RPMI7951 (cell line): ENCODE data around the gene ITGB3BP. TPM values are rescaled to one million over a fixed set of nuclear protein-coding genes. Genes with fewer than 3 reads are reported as not detected.
"Not testable (repeated sequence)": the region's sequence is repeated elsewhere in the genome, so short reads cannot be mapped to it uniquely, and the experiment has no call there.

Source experiments
- DNase-seq: peaks from one replicate; pipeline ENCODE4 v3.0.0-alpha.2; 2012; ENCODE audit warnings: low read depth
- total RNA-seq: library from RNA; depleted of rRNA; stranded (reverse); fragments of >200 nt; shearing (Covaris generic); gene quantifications from 2 replicates; pipeline ENCODE4 v1.2.3, GENCODE V29; 2014; rRNA removed

Gene ITGB3BP, protein sequence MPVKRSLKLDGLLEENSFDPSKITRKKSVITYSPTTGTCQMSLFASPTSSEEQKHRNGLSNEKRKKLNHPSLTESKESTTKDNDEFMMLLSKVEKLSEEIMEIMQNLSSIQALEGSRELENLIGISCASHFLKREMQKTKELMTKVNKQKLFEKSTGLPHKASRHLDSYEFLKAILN
- 70.8 and 101 TPM in 2 replicates for total RNA-seq

GRCh38 chr1:63522891-63523728 lies at the start of gene ITGB3BP, which contains the start of gene EFCAB7:
Gene ITGB3BP, minus strand, starts transcription at chr1:63523225. Its CDS starts 92 bp downstream, at chr1:63523133.
Gene EFCAB7, plus strand, starts transcription at chr1:63523525. Its CDS starts 2,048 bp downstream, at chr1:63525573.
- DNase-seq: peak; percentile 95

DNA sequence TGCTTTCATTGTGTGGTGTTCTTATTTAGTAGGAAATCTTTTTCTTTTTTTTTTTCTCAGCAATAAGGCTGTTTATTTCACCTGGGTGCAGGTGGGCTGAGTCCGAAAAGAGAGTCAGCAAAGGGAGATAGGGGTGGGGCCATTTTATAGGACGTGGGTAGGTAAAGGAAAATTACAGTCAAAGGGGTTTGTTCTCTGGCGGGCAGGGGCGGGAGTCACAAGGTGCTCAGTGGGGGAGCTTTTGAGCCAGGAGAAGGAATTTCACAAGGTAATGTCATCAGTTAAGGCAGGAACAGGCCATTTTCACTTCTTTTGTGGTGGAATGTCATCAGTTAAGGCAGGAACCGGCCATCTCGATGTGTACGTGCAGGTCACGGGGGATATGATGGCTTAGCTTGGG lies 49.7 kb upstream of the ITGB3BP start:
- not testable (repeated sequence) for DNase-seq

GRCh38 chr1:63569640-63570316 lies 46.8 kb upstream of the ITGB3BP start:
- no peak for DNase-seq

GRCh38 chr1:63569068-63569467 lies 46.0 kb upstream of the ITGB3BP start:
- DNase-seq: no peak

- no peak for DNase-seq
Measured at GRCh38 chr1:63563745-63564144, 40.7 kb upstream of the ITGB3BP start.

DNA sequence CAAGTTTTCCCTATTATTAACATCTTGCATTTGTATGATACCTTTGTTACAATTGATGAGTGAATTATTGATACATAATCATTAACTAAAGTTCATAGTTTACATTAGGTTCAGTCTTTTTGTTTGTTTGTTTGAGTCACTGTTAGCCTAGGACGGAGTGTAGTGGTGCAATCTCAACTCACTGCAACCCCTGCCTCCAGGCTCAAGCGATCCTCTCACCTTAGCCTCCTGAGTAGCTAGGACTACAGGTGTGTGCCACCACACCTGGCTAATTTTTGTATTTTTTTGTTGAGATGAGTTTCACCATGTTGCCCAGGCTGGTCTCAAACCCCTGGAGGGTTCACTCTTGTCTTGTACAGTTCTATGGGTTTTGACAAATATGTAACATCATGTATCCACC lies 36.3 kb upstream of the ITGB3BP start:
- no peak for DNase-seq

DNA sequence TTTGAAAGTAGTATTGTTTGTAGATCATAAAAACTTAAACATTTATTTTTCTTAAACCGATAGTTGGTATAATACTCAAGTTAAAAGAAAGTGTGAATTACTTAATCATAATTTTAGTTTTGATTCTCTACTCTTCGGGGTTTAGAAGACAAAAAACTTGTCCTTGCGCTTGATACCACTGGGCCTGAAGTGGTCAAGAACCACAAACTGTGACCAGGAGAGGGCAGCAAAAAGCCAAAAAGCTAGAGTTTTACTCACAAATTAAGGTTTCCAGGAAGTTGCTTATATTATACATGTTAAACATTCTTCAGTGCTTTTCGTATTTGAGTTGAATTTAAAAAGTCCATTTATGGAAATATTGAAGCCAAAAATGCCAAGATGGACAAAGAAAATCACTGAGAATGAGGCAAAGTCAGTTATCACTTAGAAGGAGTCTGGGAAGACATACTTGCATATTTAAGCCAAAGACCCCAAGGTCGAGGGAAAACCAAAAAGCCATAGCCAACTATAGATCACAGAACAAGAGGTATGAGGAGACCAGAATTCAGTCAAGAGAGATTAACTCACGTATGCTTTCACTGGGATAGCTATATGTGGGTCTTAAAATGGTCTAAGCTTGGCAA lies 34.5 kb upstream of the ITGB3BP start:
- DNase-seq: peak; percentile 37

- DNase-seq: no peak
Measured at GRCh38 chr1:63555480-63555879, 32.5 kb upstream of the ITGB3BP start.

DNA sequence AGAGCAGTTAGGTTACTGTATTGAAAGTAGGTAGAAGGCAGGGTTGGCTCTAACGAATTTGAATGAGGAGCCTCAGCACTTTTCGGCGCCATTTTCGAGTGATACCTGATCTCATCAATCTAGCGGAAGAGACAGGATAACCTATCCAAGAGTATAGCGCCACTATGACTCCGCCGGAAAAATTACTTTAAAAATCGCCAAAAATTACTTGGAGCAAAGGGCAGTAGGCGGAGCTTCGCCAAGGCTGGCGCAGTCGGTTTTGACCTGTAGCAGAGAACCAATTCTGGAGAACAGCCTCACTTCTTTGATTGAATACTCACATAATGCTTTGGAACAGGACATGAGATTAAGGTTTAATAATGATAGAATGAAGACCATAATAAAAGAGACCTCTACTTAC lies 25.9 kb upstream of the ITGB3BP start:
- no peak for DNase-seq

- no peak for DNase-seq
Measured at GRCh38 chr1:63548303-63548702, 25.3 kb upstream of the ITGB3BP start.

DNA sequence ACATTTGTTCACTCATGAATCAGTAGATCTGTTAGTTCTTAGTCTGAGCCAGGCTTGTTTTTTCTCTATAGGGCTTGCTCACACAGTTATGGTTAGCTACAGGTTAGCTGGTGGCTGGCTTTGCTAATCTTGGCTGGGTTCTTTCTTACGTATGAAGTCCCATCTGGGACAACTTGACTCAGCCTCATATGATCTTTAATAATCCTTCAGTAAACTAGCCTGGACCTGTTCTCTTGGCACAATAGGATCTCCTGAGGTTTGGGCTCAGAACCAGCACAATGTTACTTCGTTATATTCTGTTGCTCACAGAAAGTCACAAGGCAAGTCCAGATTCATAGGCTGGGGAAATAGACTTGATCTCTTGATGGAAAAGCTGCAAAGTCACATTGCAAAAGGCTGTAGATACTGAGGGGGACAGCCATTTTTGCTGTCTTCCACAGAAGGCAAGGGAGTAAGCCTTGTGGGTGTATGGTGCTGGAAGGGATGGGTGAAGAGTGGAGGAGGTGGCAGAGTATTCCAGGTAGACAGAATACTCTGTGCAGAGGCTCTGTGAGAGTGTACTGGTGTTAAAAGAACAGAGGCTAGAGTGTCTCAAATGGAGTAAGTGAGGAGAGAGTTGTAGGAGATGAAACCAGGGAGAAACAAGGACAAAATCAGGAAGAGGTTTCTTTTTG lies 24.7 kb upstream of the ITGB3BP start:
- DNase-seq: no peak

DNA sequence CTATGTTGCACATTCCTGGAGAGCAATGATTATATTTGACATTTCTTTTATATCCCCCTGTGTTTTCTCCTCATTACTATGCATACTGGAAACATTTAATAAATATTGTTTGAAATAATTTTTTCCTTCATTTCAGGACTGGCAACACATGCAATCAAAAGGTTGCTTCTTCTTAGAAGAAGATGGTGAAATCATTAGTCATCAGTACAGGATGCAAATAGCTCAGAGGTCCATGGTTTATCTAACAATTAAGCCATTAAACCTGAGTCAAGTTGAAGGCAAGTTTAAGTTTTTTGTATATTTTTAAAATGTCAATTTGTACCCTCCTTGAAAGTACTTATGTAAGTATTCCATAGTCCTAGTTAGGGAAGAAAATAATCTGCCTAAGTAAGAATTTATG lies 22.8 kb upstream of the ITGB3BP start:
- DNase-seq: peak; percentile 8

DNA sequence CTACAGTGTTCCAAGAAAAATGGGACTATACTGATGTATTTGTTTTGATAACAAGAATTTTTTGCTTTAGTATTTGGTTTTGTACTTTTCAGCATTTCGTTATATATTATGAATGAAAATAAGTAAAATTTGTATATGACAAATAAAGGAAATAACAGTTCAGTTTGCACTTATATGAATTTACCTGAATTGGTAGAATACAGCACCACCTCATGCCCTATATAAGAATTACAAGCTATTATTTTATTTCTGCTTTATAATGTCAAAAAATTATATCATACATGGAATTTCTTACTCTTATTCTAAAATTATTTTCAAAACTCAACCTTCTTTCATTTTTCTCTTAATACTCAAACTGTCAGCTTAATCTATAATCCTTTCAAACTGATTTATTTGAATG lies 14.9 kb upstream of the ITGB3BP start:
- peak; percentile 4 for DNase-seq

DNA sequence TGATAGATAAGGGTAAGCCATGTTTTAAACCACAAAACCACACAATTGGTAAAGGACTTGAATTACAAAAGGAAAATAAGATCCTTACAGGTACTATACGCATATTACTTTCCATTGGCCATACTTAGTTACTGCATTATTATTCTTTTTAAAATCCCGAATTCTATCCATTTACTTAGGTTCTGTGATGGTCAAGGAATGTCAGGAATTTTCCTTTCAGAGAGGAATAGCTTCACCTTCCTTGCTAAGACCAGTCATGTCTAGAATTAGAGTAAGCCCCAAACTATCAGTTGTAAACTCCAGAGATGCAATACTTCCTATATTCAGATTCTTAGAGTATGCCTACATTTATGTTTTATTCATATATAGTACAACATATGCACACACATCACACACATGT lies 14.0 kb upstream of the ITGB3BP start:
- no peak for DNase-seq

DNA sequence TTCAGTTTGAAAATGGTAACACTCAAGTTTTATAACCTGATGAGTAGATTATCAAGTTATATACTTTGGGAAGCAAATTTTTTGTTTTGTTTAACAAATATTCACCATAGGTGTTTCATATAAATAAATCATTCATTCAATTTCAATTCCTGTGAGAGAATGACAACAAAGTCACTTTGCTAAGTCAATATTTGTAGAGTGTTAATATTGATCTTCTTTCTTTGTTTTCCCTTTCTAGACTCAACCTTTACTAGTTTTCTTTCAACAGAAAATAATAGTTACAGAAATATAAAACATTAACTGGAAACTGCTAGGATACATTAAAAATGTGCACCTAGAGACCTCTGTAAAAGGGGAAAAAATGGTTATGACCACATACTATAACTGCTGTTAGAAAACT lies 11.4 kb upstream of the ITGB3BP start:
- no peak for DNase-seq

DNA sequence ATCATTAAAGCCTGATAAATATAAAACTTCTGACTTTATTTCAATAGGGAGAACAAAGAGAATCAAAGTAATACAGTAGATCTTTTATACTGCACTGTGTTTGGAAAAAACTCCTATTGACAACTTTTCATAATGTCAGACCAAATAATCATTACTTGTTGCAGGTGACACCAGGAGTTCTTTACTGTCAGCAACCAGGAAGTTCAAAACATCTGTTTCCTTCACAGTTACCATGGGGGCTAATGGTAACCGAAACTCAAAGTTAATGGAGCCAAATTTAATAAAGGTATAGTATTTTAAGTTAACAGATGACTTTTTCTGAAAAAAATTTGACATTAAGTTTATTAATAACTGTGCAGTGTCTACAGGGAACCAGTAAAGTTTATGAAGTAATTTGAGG lies 10.9 kb upstream of the ITGB3BP start:
- no peak for DNase-seq

- no peak for DNase-seq
Measured at GRCh38 chr1:63532727-63533126, 9.7 kb upstream of the ITGB3BP start.

DNA sequence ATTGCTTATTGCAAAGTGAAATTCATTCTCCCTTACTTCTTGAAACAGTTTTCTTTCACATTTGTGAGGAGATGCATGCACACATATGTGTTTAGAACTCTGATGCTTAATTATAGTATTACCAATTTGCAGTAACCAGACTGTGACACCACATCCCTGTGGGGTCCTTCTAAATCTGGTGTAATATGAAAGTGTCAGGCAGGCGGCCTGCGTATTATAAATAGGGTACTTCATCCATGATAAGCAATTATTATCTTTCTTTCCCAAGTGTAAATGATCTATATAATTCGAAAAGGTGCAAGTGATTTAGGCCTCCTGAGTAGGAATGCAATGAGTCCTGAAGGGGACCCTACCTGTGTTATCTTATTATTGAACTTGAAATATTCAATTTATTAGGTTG lies 1.2 kb upstream of the ITGB3BP start:
- peak; percentile 5 for DNase-seq

DNA sequence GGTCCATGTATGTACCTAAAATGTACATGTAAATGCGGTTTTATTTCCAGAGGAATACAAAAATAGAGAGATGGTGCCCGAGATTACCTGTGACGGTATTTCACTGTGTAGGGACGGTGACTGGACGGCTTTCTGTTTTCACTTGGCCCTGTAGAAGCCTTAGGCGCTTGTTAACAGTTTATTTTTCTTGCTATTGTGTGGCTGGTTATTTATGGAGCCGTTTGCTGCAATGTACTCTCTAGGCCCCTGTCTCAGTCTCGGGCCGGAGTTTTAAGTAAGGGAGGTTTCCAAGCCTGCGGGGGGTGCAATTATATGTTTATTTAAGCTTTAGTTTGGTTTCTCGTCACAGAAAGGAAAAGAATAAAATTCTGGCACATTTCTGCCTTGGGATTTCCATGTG lies 713 bp upstream of the ITGB3BP start:
- peak; percentile 16 for DNase-seq

DNA sequence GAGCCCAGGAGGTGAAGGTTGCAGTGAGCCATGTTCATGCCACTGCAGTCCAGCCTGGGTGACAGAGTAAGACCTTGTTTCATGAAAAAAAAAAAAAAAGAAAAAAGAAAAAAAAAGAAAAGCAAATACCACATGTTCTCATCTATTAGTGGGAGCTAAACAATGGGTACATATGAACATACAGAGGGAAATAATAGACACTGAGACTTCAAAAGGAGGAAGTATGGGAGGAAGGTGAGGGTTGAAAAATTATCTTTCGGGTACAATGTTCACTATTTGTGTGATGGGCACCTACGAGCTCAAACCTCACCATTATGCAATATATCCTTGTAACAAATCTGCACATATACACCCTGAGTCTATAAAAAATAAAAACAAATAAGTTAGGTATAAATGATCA lies 6.4 kb downstream of the ITGB3BP start:
- DNase-seq: no peak

GRCh38 chr1:63512584-63512983 lies 10.4 kb downstream of the ITGB3BP start:
- DNase-seq: no peak

- DNase-seq: no peak
Measured at GRCh38 chr1:63509718-63510117, 13.3 kb downstream of the ITGB3BP start.
